ENCODE measurements around the gene ACRBP. TPM values are rescaled to one million over a fixed set of nuclear protein-coding genes. Genes with fewer than 3 reads are reported as not detected.

The ACRBP gene
- total and polyA plus RNA-seq, 4 donors = 0.39 to 1.5 (median 0.65) TPM

- WGBS = 5% methylated on average over 21 of the region's 21 CpGs
- Histone ChIP-seq H3K27me3 (ENCODE audit: control insufficient read depth in 4 of 4, insufficient read depth in 4 of 4, low read length in 3 of 4) (no peaks in the 10 kb centered on the region), H3K36me3 (ENCODE audit: control insufficient read depth in 4 of 4, insufficient read depth in 3 of 4, low read depth in 1 of 4, low read length in 3 of 4) (no peaks in the 10 kb centered on the region), H3K4me1 (ENCODE audit: control insufficient read depth in 4 of 4, insufficient read depth in 4 of 4, low read length in 3 of 4) (peaks cover 13 to 19% (median 16%) of the 10 kb centered on the region in 4 donors), H3K9me3 (ENCODE audit: control insufficient read depth in 4 of 4, low read length in 3 of 4) (no peaks in the 10 kb centered on the region), H3K9ac (ENCODE audit: low read depth in 1 of 2, low read length in 2 of 2) (peak overlapping the region in 1 of 2 donors; percentile 8), H3K27ac (ENCODE audit: low read depth in 1 of 2, low read length in 2 of 2) (peak overlapping the region; percentile 38 to 89), H3K4me3 (ENCODE audit: low read depth in 1 of 3, low read length in 3 of 3) (no peak overlapping the region)
- peak; percentile 84 for DNase-seq (ENCODE audit: low spot score)
- TF ChIP-seq ATF3 (IDR thresholded peaks at IDR 0.05) (no peak), HNF4A (conservative IDR thresholded peaks at IDR 0.05) (peak in 1 of 2 donors; percentile 16), SP1 (IDR thresholded peaks at IDR 0.05) (peak; percentile 69), MAX (IDR thresholded peaks at IDR 0.05) (no peak), GABPA (IDR thresholded peaks at IDR 0.05 in 1 of 2, conservative IDR thresholded peaks at IDR 0.05 in 1 of 2) (peak in 1 of 2 donors; percentile 55), RXRA (IDR thresholded peaks at IDR 0.05) (peak; percentile 16 to 35), NR2F2 (IDR thresholded peaks at IDR 0.05) (peak; percentile 86)
These were observed 33.3 kb downstream of the ACRBP start for GRCh38 chr12:6613776-6614512.

- Histone ChIP-seq H3K9me3 (ENCODE audit: control insufficient read depth in 4 of 4, low read length in 3 of 4) (no peaks in the 10 kb centered on the region), H3K27ac (ENCODE audit: low read depth in 1 of 2, low read length in 2 of 2) (peak overlapping the region; percentile 36 to 61), H3K27me3 (ENCODE audit: control insufficient read depth in 4 of 4, insufficient read depth in 4 of 4, low read length in 3 of 4) (no peaks in the 10 kb centered on the region), H3K4me1 (ENCODE audit: control insufficient read depth in 4 of 4, insufficient read depth in 4 of 4, low read length in 3 of 4) (peaks cover 13 to 19% (median 16%) of the 10 kb centered on the region in 4 donors), H3K9ac (ENCODE audit: low read depth in 1 of 2, low read length in 2 of 2) (no peak overlapping the region), H3K36me3 (ENCODE audit: control insufficient read depth in 4 of 4, insufficient read depth in 3 of 4, low read depth in 1 of 4, low read length in 3 of 4) (no peaks in the 10 kb centered on the region), H3K4me3 (ENCODE audit: low read depth in 1 of 3, low read length in 3 of 3) (no peak overlapping the region)
- WGBS = 42% methylated on average over 17 of the region's 17 CpGs
- TF ChIP-seq HNF4A (conservative IDR thresholded peaks at IDR 0.05) (no peak), CTCF (IDR thresholded peaks at IDR 0.05; ENCODE audit: low read depth, low read length, missing input control) (no peak), TAF1 (conservative IDR thresholded peaks at IDR 0.05) (no peak), GABPA (IDR thresholded peaks at IDR 0.05 in 1 of 2, conservative IDR thresholded peaks at IDR 0.05 in 1 of 2) (no peak), REST (IDR thresholded peaks at IDR 0.05) (no peak), ZBTB33 (IDR thresholded peaks at IDR 0.05) (no peak), RXRA (IDR thresholded peaks at IDR 0.05) (no peak), RAD21 (IDR thresholded peaks at IDR 0.05) (no peak), EGR1 (IDR thresholded peaks at IDR 0.05; ENCODE audit: low read depth in 2 of 2) (no peak), FOXA1 (IDR thresholded peaks at IDR 0.05) (no peak), SP1 (IDR thresholded peaks at IDR 0.05) (no peak), MAX (IDR thresholded peaks at IDR 0.05) (no peak), ATF3 (IDR thresholded peaks at IDR 0.05) (no peak), JUND (IDR thresholded peaks at IDR 0.05) (no peak), YY1 (IDR thresholded peaks at IDR 0.05) (no peak)
- peak; percentile 65 for DNase-seq (ENCODE audit: low spot score)
These were observed 34.0 kb downstream of the ACRBP start for GRCh38 chr12:6613015-6613775.
